ENCODE data around the gene ITPR3. TPM values are rescaled to one million over a fixed set of nuclear protein-coding genes. Genes with fewer than 3 reads are reported as not detected.

The ITPR3 gene
- total RNA-seq, 1 experiment from 2014 or later, result 86.9 TPM

GRCh38 chr6:33668914-33669313 is 47.8 kb downstream of the ITPR3 start:
- POLR2A ChIA-PET, result interaction anchor here (0.5 to 3.5 kb wide), 12 partner anchors 29 to 660 kb away, joined by 3 to 32 read pairs (median 4); partner anchors contain the start of genes BAK1, HLA-DOA and ITPR3

GRCh38 chr6:33670086-33670660 is 49.1 kb downstream of the ITPR3 start:
- H3K4me1 Mint-ChIP-seq (ENCODE audit: insufficient read depth, unreplicated experiment), result peaks cover 10% of the 10 kb centered on the region
- no peak for TF ChIP-seq CTCF (IDR thresholded peaks at IDR 0.05; ENCODE audit: unreplicated experiment)
- intact Hi-C loops (cut with micrococcal nuclease), result no loop called here
- CTCF ChIA-PET, result interaction anchor here (0.6 to 4.3 kb wide), 9 partner anchors 30 to 89 kb away, joined by 3 to 30 read pairs (median 6); no protein-coding TSS in a partner anchor
- H3K36me3 Mint-ChIP-seq (ENCODE audit: insufficient read depth, unreplicated experiment), result peaks cover 60% of the 10 kb centered on the region
- H3K4me3 Mint-ChIP-seq (ENCODE audit: unreplicated experiment), result no peak overlapping the region
- no peaks in the 10 kb centered on the region for H3K9me3 Mint-ChIP-seq (ENCODE audit: unreplicated experiment)
- POLR2A ChIA-PET, result interaction anchor here (1.0 to 3.5 kb wide), 4 partner anchors 31 to 80 kb away, joined by 3 to 32 read pairs (median 6); partner anchors contain the start of gene ITPR3
- no TSS peak for BruUV-seq (replicated peaks)
- H3K27ac Mint-ChIP-seq (ENCODE audit: low read depth, unreplicated experiment), result no peak overlapping the region
- H3K27me3 Mint-ChIP-seq (ENCODE audit: insufficient read depth, unreplicated experiment), result no peaks in the 10 kb centered on the region
- DNase-seq (ENCODE audit: unreplicated experiment), result no peak

More at GRCh38 chr6:33668914-33669313, 47.8 kb downstream of the ITPR3 start:
- H3K9me3 Mint-ChIP-seq (ENCODE audit: unreplicated experiment), result no peaks in the 10 kb centered on the region
- H3K4me3 Mint-ChIP-seq (ENCODE audit: unreplicated experiment), result no peak overlapping the region
- BruUV-seq (replicated peaks), result no TSS peak
- DNase-seq (ENCODE audit: unreplicated experiment), result peak; percentile 66
- TF ChIP-seq CTCF (IDR thresholded peaks at IDR 0.05; ENCODE audit: unreplicated experiment), result no peak
- H3K27me3 Mint-ChIP-seq (ENCODE audit: insufficient read depth, unreplicated experiment), result no peaks in the 10 kb centered on the region
- peak overlapping the region; percentile 93 for H3K27ac Mint-ChIP-seq (ENCODE audit: low read depth, unreplicated experiment)
- CTCF ChIA-PET, result interaction anchor here (0.6 to 2.3 kb wide), 7 partner anchors 32 to 131 kb away, joined by 3 to 12 read pairs (median 4); no protein-coding TSS in a partner anchor
- peaks cover 10% of the 10 kb centered on the region for H3K4me1 Mint-ChIP-seq (ENCODE audit: insufficient read depth, unreplicated experiment)
- peaks cover 62% of the 10 kb centered on the region for H3K36me3 Mint-ChIP-seq (ENCODE audit: insufficient read depth, unreplicated experiment)
- intact Hi-C loops (cut with micrococcal nuclease), result no loop called here

GRCh38 chr6:33670971-33671743 is 50.0 kb downstream of the ITPR3 start:
- no peak for TF ChIP-seq CTCF (IDR thresholded peaks at IDR 0.05; ENCODE audit: unreplicated experiment)
- CTCF ChIA-PET, result interaction anchor here (0.5 to 4.3 kb wide), 11 partner anchors 11 to 97 kb away, joined by 3 to 30 read pairs (median 6); no protein-coding TSS in a partner anchor
- no TSS peak for BruUV-seq (replicated peaks)
- no peak for DNase-seq (ENCODE audit: unreplicated experiment)
- Mint-ChIP-seq H3K4me3 (ENCODE audit: unreplicated experiment) (no peak overlapping the region), H3K4me1 (ENCODE audit: insufficient read depth, unreplicated experiment) (peaks cover 10% of the 10 kb centered on the region), H3K27ac (ENCODE audit: low read depth, unreplicated experiment) (no peak overlapping the region), H3K9me3 (ENCODE audit: unreplicated experiment) (no peaks in the 10 kb centered on the region), H3K27me3 (ENCODE audit: insufficient read depth, unreplicated experiment) (no peaks in the 10 kb centered on the region), H3K36me3 (ENCODE audit: insufficient read depth, unreplicated experiment) (peaks cover 61% of the 10 kb centered on the region)
- intact Hi-C loops (cut with micrococcal nuclease), result no loop called here
- POLR2A ChIA-PET, result interaction anchor here (0.8 to 3.5 kb wide), 2 partner anchors 49 to 52 kb away, joined by 3 to 32 read pairs; partner anchors contain the start of gene ITPR3

- H3K27me3 Mint-ChIP-seq (ENCODE audit: insufficient read depth, unreplicated experiment), result no peaks in the 10 kb centered on the region
These were observed 50.6 kb downstream of the ITPR3 start for GRCh38 chr6:33671744-33672072.

More at GRCh38 chr6:33671744-33672072, 50.6 kb downstream of the ITPR3 start:
- Mint-ChIP-seq H3K4me3 (ENCODE audit: unreplicated experiment) (no peak overlapping the region), H3K9me3 (ENCODE audit: unreplicated experiment) (no peaks in the 10 kb centered on the region), H3K27ac (ENCODE audit: low read depth, unreplicated experiment) (peak overlapping the region; percentile 83), H3K36me3 (ENCODE audit: insufficient read depth, unreplicated experiment) (peaks cover 61% of the 10 kb centered on the region), H3K4me1 (ENCODE audit: insufficient read depth, unreplicated experiment) (peaks cover 10% of the 10 kb centered on the region)
- no TSS peak for BruUV-seq (replicated peaks)
- CTCF ChIA-PET, result interaction anchor here (0.6 to 4.3 kb wide), 21 partner anchors 18 to 826 kb away, joined by 3 to 30 read pairs (median 4); partner anchors contain the start of gene UQCC2
- TF ChIP-seq CTCF (IDR thresholded peaks at IDR 0.05; ENCODE audit: unreplicated experiment), result no peak
- POLR2A ChIA-PET, result interaction anchor here (0.8 to 1.6 kb wide), 2 partner anchors 50 to 52 kb away, joined by 3 to 8 read pairs; partner anchors contain the start of gene ITPR3
- intact Hi-C loops (cut with micrococcal nuclease), result loop anchor here (2.0 kb wide), 2 partner anchors 29 to 49 kb away; no protein-coding TSS in a partner anchor
- DNase-seq (ENCODE audit: unreplicated experiment), result no peak

All from MCF 10A (cell line).